WTC11 (cell line): Measurements from ENCODE around the gene SHANK2.

ENCODE experiments used
- NFYB ChIP-seq: sonication (generic); formaldehyde crosslinking; conservative IDR thresholded peaks from 2 replicates; pipeline ENCODE4 v1.8.0; 2022; ENCODE audit warnings: low read depth, missing genetic modification reagents
- ZNF263 ChIP-seq: sonication (generic); formaldehyde crosslinking; IDR thresholded peaks from 2 replicates; pipeline ENCODE4 v1.8.1; 2022; ENCODE audit warnings: low read depth, mild to moderate bottlenecking, moderate library complexity, missing genetic modification reagents
- TF ChIP-seq, protein P1 (sequence below): fragments of 200-600 bp; IDR thresholded peaks from 2 replicates; pipeline ENCODE4 v1.8.0; 2022; ENCODE audit warnings: antibody characterized with exemption

DNA sequence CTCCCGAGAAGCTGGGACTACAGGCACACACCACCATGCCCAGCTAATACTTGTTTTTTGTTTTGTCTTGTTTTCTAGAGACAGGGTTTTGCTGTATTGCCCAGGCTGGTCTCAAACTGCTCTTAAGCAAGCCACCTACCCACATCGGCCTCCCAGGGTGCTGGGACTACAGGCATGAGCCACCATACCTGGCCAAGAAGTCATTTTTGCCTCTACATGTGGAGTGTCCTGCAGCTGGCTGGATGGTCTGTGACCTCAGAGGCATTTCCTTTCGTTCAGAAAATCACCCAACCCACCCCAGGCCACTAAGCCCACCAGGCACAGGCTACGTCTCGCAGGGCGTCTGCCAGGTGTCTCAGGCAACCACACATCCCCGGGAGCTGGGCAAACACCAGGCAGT lies 12.8 kb downstream of the SHANK2 start:
- TF ChIP-seq ZNF263 (CRISPR knock-in tag) (no peak), NFYB (CRISPR knock-in tag) (no peak)
- TF ChIP-seq, protein P1, sequence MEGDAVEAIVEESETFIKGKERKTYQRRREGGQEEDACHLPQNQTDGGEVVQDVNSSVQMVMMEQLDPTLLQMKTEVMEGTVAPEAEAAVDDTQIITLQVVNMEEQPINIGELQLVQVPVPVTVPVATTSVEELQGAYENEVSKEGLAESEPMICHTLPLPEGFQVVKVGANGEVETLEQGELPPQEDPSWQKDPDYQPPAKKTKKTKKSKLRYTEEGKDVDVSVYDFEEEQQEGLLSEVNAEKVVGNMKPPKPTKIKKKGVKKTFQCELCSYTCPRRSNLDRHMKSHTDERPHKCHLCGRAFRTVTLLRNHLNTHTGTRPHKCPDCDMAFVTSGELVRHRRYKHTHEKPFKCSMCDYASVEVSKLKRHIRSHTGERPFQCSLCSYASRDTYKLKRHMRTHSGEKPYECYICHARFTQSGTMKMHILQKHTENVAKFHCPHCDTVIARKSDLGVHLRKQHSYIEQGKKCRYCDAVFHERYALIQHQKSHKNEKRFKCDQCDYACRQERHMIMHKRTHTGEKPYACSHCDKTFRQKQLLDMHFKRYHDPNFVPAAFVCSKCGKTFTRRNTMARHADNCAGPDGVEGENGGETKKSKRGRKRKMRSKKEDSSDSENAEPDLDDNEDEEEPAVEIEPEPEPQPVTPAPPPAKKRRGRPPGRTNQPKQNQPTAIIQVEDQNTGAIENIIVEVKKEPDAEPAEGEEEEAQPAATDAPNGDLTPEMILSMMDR, result no peak
